H1 (cell line): ENCODE measurements around the gene POLRMT. TPM values are rescaled to one million over a fixed set of nuclear protein-coding genes. Genes with fewer than 3 reads are reported as not detected.

ENCODE experiments used
- CTCF ChIA-PET: fragments of 300-600 bp; sonication (Branson Sonifier 250); formaldehyde crosslinking; loops from one replicate; lab custom pipeline; 2021; ENCODE audit not compliant: partially characterized antibody; lab: Charles Lee
- POLR2A ChIA-PET: fragments of 300-600 bp; sonication (Branson Sonifier 250); formaldehyde crosslinking; loops from one replicate; lab custom pipeline; 2021; ENCODE audit warnings: inconsistent platforms; ENCODE audit not compliant: partially characterized antibody; lab: Charles Lee
- DNase-seq, 2 experiments: peaks; one replicate each; pipeline versions ENCODE4 v3.0.0 to v3.0.0-alpha.2; 2010 to 2022; ENCODE audit warnings: low spot score in 2 of 2, low read depth in 1 of 2, mixed read lengths in 1 of 2
- FAIRE-seq: peaks from 2 replicates; lab custom pipeline; 2011; peaks lifted over from hg19 to GRCh38; lab: Jason Lieb, UNC
- H2AFZ ChIP-seq: 2 replicates; pipeline ENCODE4 v1.8.1; 2012; ENCODE audit warnings: low read length, inconsistent platforms
- H2AK5ac ChIP-seq: 2 replicates; pipeline ENCODE4 v1.6.1; 2013; ENCODE audit warnings: low read depth, low read length
- H2BK120ac ChIP-seq: replicated peaks from 2 replicates; pipeline ENCODE3; 2013; ENCODE audit warnings: low read depth, low read length, inconsistent platforms
- H2BK12ac ChIP-seq: 2 replicates; pipeline ENCODE4 v1.6.1; 2013; ENCODE audit warnings: low read depth, low read length
- H2BK15ac ChIP-seq: 2 replicates; pipeline ENCODE4 v1.6.1; 2013; ENCODE audit warnings: low read length
- H2BK20ac ChIP-seq: 2 replicates; pipeline ENCODE4 v1.6.1; 2013; ENCODE audit warnings: low read length
- H2BK5ac ChIP-seq: 2 replicates; pipeline ENCODE4 v1.6.1; 2013; ENCODE audit warnings: low read depth, low read length
- H3K14ac ChIP-seq: 2 replicates; pipeline ENCODE4 v1.6.1; 2013; ENCODE audit warnings: inconsistent platforms; ENCODE audit not compliant: insufficient read length
- H3K18ac ChIP-seq: 2 replicates; pipeline ENCODE4 v1.6.1; 2013; ENCODE audit warnings: low read length; ENCODE audit errors: extremely low read depth
- H3K23ac ChIP-seq: 2 replicates; pipeline ENCODE4 v1.6.1; 2013; ENCODE audit warnings: inconsistent platforms; ENCODE audit not compliant: insufficient read length
- H3K23me2 ChIP-seq: 2 replicates; pipeline ENCODE4 v1.6.1; 2013; ENCODE audit warnings: low read depth, low read length
- H3K27ac ChIP-seq: 2 replicates; pipeline ENCODE4 v1.6.1; 2011; ENCODE audit warnings: low read depth, low read length, inconsistent platforms
- H3K27me3 ChIP-seq, 4 experiments: replicated peaks in 1 of 4; 1 replicate in 1 of 4; 2 replicates in 3 of 4; pipeline versions ENCODE4 v1.6.1 to v1.8.1; 2011 to 2013; ENCODE audit warnings: low read length in 3 of 4, mild to moderate bottlenecking in 3 of 4, inconsistent platforms in 2 of 4, mixed read lengths in 2 of 4, moderate library complexity in 1 of 4; ENCODE audit not compliant: control insufficient read depth in 3 of 4, insufficient read depth in 3 of 4; ENCODE audit errors: extremely low read depth in 1 of 4
- H3K36me3 ChIP-seq, 4 experiments: 2 replicates each; pipeline versions ENCODE4 v1.6.1 to v1.8.1; 2011 to 2013; ENCODE audit warnings: mild to moderate bottlenecking in 4 of 4, low read length in 3 of 4, moderate library complexity in 2 of 4, control low read depth in 1 of 4, inconsistent platforms in 1 of 4; ENCODE audit not compliant: insufficient read depth in 4 of 4, control insufficient read depth in 2 of 4
- H3K4ac ChIP-seq: replicated peaks from 2 replicates; pipeline ENCODE3; 2013; ENCODE audit warnings: low read length, low read depth, mixed read lengths, inconsistent platforms; ENCODE audit not compliant: insufficient read length
- H3K4me1 ChIP-seq, 4 experiments: replicated peaks in 1 of 4; 1 replicate in 1 of 4; 2 replicates in 3 of 4; pipeline versions ENCODE4 v1.6.1 to v1.8.1; 2011 to 2013; ENCODE audit warnings: low read length in 3 of 4, inconsistent platforms in 2 of 4, mixed read lengths in 1 of 4; ENCODE audit not compliant: insufficient read depth in 4 of 4, control insufficient read depth in 3 of 4
- H3K4me2 ChIP-seq, 2 experiments: 2 replicates each; pipeline versions ENCODE4 v1.6.1 to v1.8.1; 2011 to 2013; ENCODE audit warnings: low read depth in 2 of 2, low read length in 2 of 2, control low read depth in 1 of 2, inconsistent platforms in 1 of 2, mild to moderate bottlenecking in 1 of 2; ENCODE audit not compliant: insufficient read depth in 1 of 2
- H3K4me3 ChIP-seq, 4 experiments: fragments of 200-600, 300-600 bp in 1 of 4; sonication (generic), shearing (Covaris generic), sonication (Bioruptor Twin) in 1 of 4; 2 replicates each; pipeline versions ENCODE4 v1.5.1 to v1.8.1; 2011 to 2016; ENCODE audit warnings: low read length in 4 of 4, low read depth in 3 of 4, control low read depth in 2 of 4, inconsistent platforms in 2 of 4, mild to moderate bottlenecking in 2 of 4, mixed read lengths in 1 of 4, moderate library complexity in 1 of 4; ENCODE audit not compliant: insufficient read depth in 2 of 4; ENCODE audit errors: extremely low read depth in 1 of 4
- H3K56ac ChIP-seq: replicated peaks from 2 replicates; pipeline ENCODE3; 2013; ENCODE audit warnings: low read depth, mild to moderate bottlenecking, mixed read lengths, low read length, inconsistent platforms; ENCODE audit not compliant: insufficient read length
- H3K79me1 ChIP-seq: 2 replicates; pipeline ENCODE4 v1.6.1; 2013; ENCODE audit warnings: low read depth, low read length, control low read depth
- H3K79me2 ChIP-seq, 2 experiments: 2 replicates each; pipeline versions ENCODE4 v1.6.1 to v1.8.1; 2012 to 2013; ENCODE audit warnings: low read length in 2 of 2, mild to moderate bottlenecking in 2 of 2, inconsistent platforms in 1 of 2; ENCODE audit not compliant: insufficient read depth in 2 of 2, control insufficient read depth in 1 of 2
- H3K9ac ChIP-seq, 4 experiments: replicated peaks in 1 of 4; 1 replicate in 1 of 4; 2 replicates in 3 of 4; pipeline versions ENCODE4 v1.6.1 to v1.8.1; 2011 to 2013; ENCODE audit warnings: low read depth in 3 of 4, low read length in 3 of 4, control low read depth in 2 of 4, mild to moderate bottlenecking in 2 of 4, moderate library complexity in 2 of 4, inconsistent platforms in 1 of 4; ENCODE audit errors: extremely low read depth in 1 of 4
- H3K9me3 ChIP-seq, 2 experiments: 2 replicates each; pipeline versions ENCODE4 v1.6.1 to v1.8.1; 2012 to 2013; ENCODE audit warnings: mild to moderate bottlenecking in 2 of 2, moderate library complexity in 2 of 2, control low read depth in 1 of 2, inconsistent platforms in 1 of 2, low read depth in 1 of 2, low read length in 1 of 2, mixed read lengths in 1 of 2; ENCODE audit not compliant: insufficient read depth in 2 of 2
- H4K20me1 ChIP-seq, 2 experiments: replicated peaks in 1 of 2; 2 replicates each; pipeline versions ENCODE3 to v1.8.1; 2011 to 2013; ENCODE audit warnings: inconsistent platforms in 2 of 2, low read length in 2 of 2, mild to moderate bottlenecking in 1 of 2; ENCODE audit not compliant: insufficient read depth in 2 of 2, control insufficient read depth in 1 of 2
- H4K5ac ChIP-seq: 2 replicates; pipeline ENCODE4 v1.6.1; 2013; ENCODE audit warnings: low read length, low read depth, mixed read lengths, inconsistent platforms; ENCODE audit not compliant: insufficient read length
- H4K8ac ChIP-seq: 2 replicates; pipeline ENCODE4 v1.8.0; 2013; ENCODE audit warnings: mild to moderate bottlenecking, moderate library complexity, low read length, inconsistent platforms; ENCODE audit not compliant: insufficient read depth; ENCODE audit errors: extremely low read depth
- H4K91ac ChIP-seq: replicated peaks from 2 replicates; pipeline ENCODE3; 2013; ENCODE audit warnings: low read length, mixed read lengths, inconsistent platforms; ENCODE audit not compliant: insufficient read length
- ATF3 ChIP-seq: IDR thresholded peaks from 2 replicates; pipeline ENCODE4 v1.6.1; 2011; ENCODE audit warnings: low read depth, mild to moderate bottlenecking, low read length; ENCODE audit not compliant: insufficient read depth
- BCL11A ChIP-seq, 2 experiments: IDR thresholded peaks; one replicate each; pipeline ENCODE4 v1.6.1; 2011; ENCODE audit warnings: low read depth in 2 of 2, low read length in 2 of 2, mild to moderate bottlenecking in 2 of 2
- BRCA1 ChIP-seq: IDR thresholded peaks from 2 replicates; pipeline ENCODE4 v1.6.1; 2012; ENCODE audit warnings: low read depth, low read length, improper control_type of control experiment
- EZH2 ChIP-seq: fragments of 200-600 bp; sonication (generic); IDR thresholded peaks from 2 replicates; pipeline ENCODE4 v1.7.1; 2012; ENCODE audit warnings: low read depth, mild to moderate bottlenecking, moderate library complexity, low read length, inconsistent platforms; ENCODE audit not compliant: severe bottlenecking
- KDM1A ChIP-seq: fragments of 200-600, 300-600 bp; sonication (generic); IDR thresholded peaks from 2 replicates; pipeline ENCODE4 v1.7.1; 2016; ENCODE audit warnings: mild to moderate bottlenecking, low read length, borderline replicate concordance
- SAP30 ChIP-seq: fragments of 300-600 bp; sonication (generic); IDR thresholded peaks from 2 replicates; pipeline ENCODE4 v1.7.1; 2012; ENCODE audit warnings: low read length, moderate library complexity, mild to moderate bottlenecking, inconsistent platforms; ENCODE audit not compliant: insufficient read depth, insufficient replicate concordance
- SIN3A ChIP-seq, 2 experiments: IDR thresholded peaks in 1 of 2; conservative IDR thresholded peaks in 1 of 2; 2 replicates each; pipeline ENCODE4 v1.6.1; 2011 to 2012; ENCODE audit warnings: low read length in 2 of 2, improper control_type of control experiment in 1 of 2, low read depth in 1 of 2, mild to moderate bottlenecking in 1 of 2
- SIX5 ChIP-seq: IDR thresholded peaks from 2 replicates; pipeline ENCODE4 v1.6.1; 2011; ENCODE audit warnings: mild to moderate bottlenecking, low read depth, low read length
- WGBS, 2 experiments: shearing (Covaris generic) in 1 of 2; methylation state at CpG; one replicate each; pipeline versions ENCODE4 v1.1.6 to v1.1.7; 2013 to 2015; ENCODE audit warnings: low lambda C conversion rate in 2 of 2, mixed read lengths in 2 of 2, inconsistent platforms in 1 of 2, low coverage in 1 of 2, missing lambda C conversion rate in 1 of 2; ENCODE audit not compliant: insufficient replicate concordance in 2 of 2, insufficient coverage in 1 of 2, insufficient read length in 1 of 2; ENCODE audit errors: extremely low coverage in 1 of 2, missing lambda C conversion rate in 1 of 2; 5-methylcytosine and 5-hydroxymethylcytosine counted together
- polyA plus RNA-seq, 7 experiments: library from polyadenylated mRNA; depleted of rRNA in 3 of 7; stranded (reverse) in 5 of 7; unstranded in 2 of 7; fragments of >200 nt in 5 of 7; fragments of 200-250 nt in 2 of 7; gene quantifications; 1 replicate in 5 of 7; 2 replicates in 1 of 7; 4 replicates in 1 of 7; pipeline versions ENCODE4 v1.2.1 to v1.2.3, GENCODE V29; 2011 to 2013; ENCODE audit warnings: missing spikeins in 2 of 7, mixed read lengths in 2 of 7
- total RNA-seq: library from RNA; stranded (reverse); fragmentation: NEBNext Ultra II Directional; extraction: Animal tissue kit (Norgen Biotek cat#: 25700); gene quantifications from 2 replicates; pipeline ENCODE4 v1.2.1, GENCODE V29; 2021

The POLRMT gene
- total and polyA plus RNA-seq, 2 of the 8 experiments (the other 6 are each of a cell fraction or from before 2014, with no cell fraction given), result 93.0 to 111 TPM

- Histone ChIP-seq H3K14ac (no peak overlapping the region), H2BK120ac (no peak overlapping the region), H3K36me3 (peaks cover 0 to 8% (median 2%) of the 10 kb centered on the region in 4 experiments; a peak in 5 of 8 replicates), H3K18ac (no peak overlapping the region), H4K91ac (no peak overlapping the region), H3K4ac (no peak overlapping the region), H3K4me3 (peak overlapping the region; percentile 76 to 99 (median 97)), H3K27me3 (peaks cover 0 to 19% (median 9%) of the 10 kb centered on the region in 4 experiments; a peak in 5 of 7 replicates), H3K56ac (no peak overlapping the region), H3K4me1 (peaks cover 0 to 10% (median 3%) of the 10 kb centered on the region in 4 experiments; a peak in 4 of 7 replicates), H2BK5ac (peak overlapping the region; percentile 74; the same call in 1 of the 2 replicates), H4K8ac (peak overlapping the region; percentile 84; the same call in 1 of the 2 replicates), H3K9ac (peak overlapping the region; percentile 9 to 89 (median 70)), H2BK12ac (no peak overlapping the region), H3K9me3 (no peaks in the 10 kb centered on the region), H3K79me2 (peaks cover 0 to 18% of the 10 kb centered on the region in 2 experiments; a peak in 1 of 4 replicates), H2BK15ac (no peak overlapping the region), H3K79me1 (peaks cover 9% of the 10 kb centered on the region), H3K27ac (no peak overlapping the region), H2AK5ac (no peak overlapping the region; the same call in 1 of the 2 replicates), H2BK20ac (no peak overlapping the region), H3K23ac (no peak overlapping the region), H3K23me2 (peaks cover 8% of the 10 kb centered on the region), H4K5ac (peak overlapping the region; percentile 39), H4K20me1 (peaks cover 4 to 5% of the 10 kb centered on the region in 2 experiments), H2AFZ (no peak overlapping the region), H3K4me2 (peak overlapping the region; percentile 75 to 78)
- WGBS, 2 experiments, result 38% methylated on average over 27 of the region's 32 CpGs; no CpG with 5 or more reads in 1 of the 2 experiments
- peak; percentile 61 for TF ChIP-seq SAP30
- no peak for TF ChIP-seq ATF3
- TF ChIP-seq EZH2, result no peak
- TF ChIP-seq BCL11A (IDR thresholded peaks at IDR 0.05; ENCODE audit: low read depth in 2 of 2, low read length in 2 of 2), result no peak
- TF ChIP-seq SIX5, result no peak
- TF ChIP-seq KDM1A, result peak; percentile 13; the same call in 1 of the 2 replicates
- peak in 1 of 2 experiments; percentile 28; a peak in 1 of 4 replicates for TF ChIP-seq SIN3A (conservative IDR thresholded peaks at IDR 0.05 in 1 of 2, IDR thresholded peaks at IDR 0.05 in 1 of 2; ENCODE audit: low read depth in 1 of 2, low read length in 2 of 2)
- no peak for TF ChIP-seq BRCA1
- CTCF ChIA-PET, result interaction anchor here (1.0 to 1.8 kb wide), 5 partner anchors 11 to 127 kb away, joined by 3 to 4 read pairs (median 3); no protein-coding TSS in a partner anchor
- POLR2A ChIA-PET, result interaction anchor here (1.3 to 3.2 kb wide), 4 partner anchors 8 to 61 kb away, joined by 3 to 11 read pairs (median 4); partner anchors contain the start of gene BSG
- no peak for FAIRE-seq
- no peak for DNase-seq
Measured at GRCh38 chr19:633786-634639, 676 bp upstream of the POLRMT start.
